Endothelial cell (in vitro differentiated cells): ENCODE data around the gene CTSF. TPM values are rescaled to one million over a fixed set of nuclear protein-coding genes. Genes with fewer than 3 reads are reported as not detected.

Experiments
- DNase-seq: peaks from one replicate; pipeline ENCODE4 v3.0.0; 2021; ENCODE audit warnings: low spot score
- H3K27ac Mint-ChIP-seq: one replicate; pipeline ENCODE4 v1.8.0; 2021; ENCODE audit warnings: mixed read lengths, inconsistent platforms; ENCODE audit not compliant: unreplicated experiment
- H3K27me3 Mint-ChIP-seq: one replicate; pipeline ENCODE4 v1.8.0; 2021; ENCODE audit warnings: mild to moderate bottlenecking, moderate library complexity, mixed read lengths, inconsistent platforms; ENCODE audit not compliant: unreplicated experiment
- H3K36me3 Mint-ChIP-seq: one replicate; pipeline ENCODE4 v1.8.0; 2021; ENCODE audit warnings: mild to moderate bottlenecking, low read depth, mixed read lengths, inconsistent platforms; ENCODE audit not compliant: unreplicated experiment
- H3K4me1 Mint-ChIP-seq: one replicate; pipeline ENCODE4 v1.8.0; 2021; ENCODE audit warnings: mild to moderate bottlenecking, mixed read lengths, inconsistent platforms; ENCODE audit not compliant: unreplicated experiment
- H3K4me3 Mint-ChIP-seq: one replicate; pipeline ENCODE4 v1.8.0; 2021; ENCODE audit warnings: mild to moderate bottlenecking, mixed read lengths, inconsistent platforms; ENCODE audit not compliant: unreplicated experiment
- H3K9me3 Mint-ChIP-seq: one replicate; pipeline ENCODE4 v1.8.0; 2021; ENCODE audit warnings: mixed read lengths, inconsistent platforms; ENCODE audit not compliant: unreplicated experiment
- total RNA-seq: library from RNA; stranded (reverse); fragmentation: NEBNext Ultra II Directional; extraction: Animal tissue kit (Norgen Biotek cat#: 25700); gene quantifications from one replicate; pipeline ENCODE4 v1.2.1, GENCODE V29; 2021; ENCODE audit not compliant: unreplicated experiment
- TF ChIP-seq, protein P1 (sequence below): fragments of 200-600 bp; sonication (generic); IDR thresholded peaks from one replicate; pipeline ENCODE4 v1.5.0; 2021; ENCODE audit warnings: antibody characterized with exemption; ENCODE audit not compliant: unreplicated experiment

Gene CTSF
- total RNA-seq, 1 donor from 2014 or later = 9.2 TPM

DNA sequence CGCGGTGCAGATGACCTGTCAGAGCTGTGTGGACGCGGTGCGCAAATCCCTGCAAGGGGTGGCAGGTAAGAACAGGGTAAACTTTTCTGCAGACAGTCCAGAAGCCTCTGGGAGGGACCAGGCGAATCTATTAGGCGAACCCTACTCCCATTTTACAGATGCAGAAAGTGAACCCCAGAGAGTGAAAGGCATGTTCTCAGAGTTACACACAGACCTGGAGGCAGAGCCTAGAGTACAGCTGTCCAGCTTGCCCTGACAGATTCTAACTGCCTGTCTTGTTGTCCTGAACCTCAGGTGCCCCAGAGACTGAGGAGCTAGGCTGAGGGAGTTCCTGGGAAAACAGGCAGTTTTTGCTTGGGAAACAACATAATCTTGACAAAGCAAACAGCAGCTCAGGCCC lies 25.2 kb upstream of the CTSF start:
- H3K36me3 Mint-ChIP-seq = no peaks in the 10 kb centered on the region

DNA sequence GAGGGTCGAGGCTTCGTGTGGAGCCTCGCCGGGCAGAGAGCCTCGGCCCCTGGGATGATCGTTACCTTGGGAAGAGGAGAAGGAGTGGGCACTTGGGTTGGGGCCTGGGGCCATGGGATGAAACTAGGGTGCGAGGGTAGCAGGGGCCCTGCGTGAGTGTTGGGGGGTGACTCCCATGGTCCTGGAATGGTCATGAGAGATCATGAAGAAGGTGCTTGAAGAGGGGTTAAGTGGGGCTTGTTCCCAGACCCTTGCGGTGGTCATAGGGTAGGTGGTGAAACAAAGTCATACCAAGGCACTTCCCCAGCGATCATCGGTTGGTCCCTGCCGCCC lies 24.9 kb upstream of the CTSF start:
- TF ChIP-seq, protein P1, sequence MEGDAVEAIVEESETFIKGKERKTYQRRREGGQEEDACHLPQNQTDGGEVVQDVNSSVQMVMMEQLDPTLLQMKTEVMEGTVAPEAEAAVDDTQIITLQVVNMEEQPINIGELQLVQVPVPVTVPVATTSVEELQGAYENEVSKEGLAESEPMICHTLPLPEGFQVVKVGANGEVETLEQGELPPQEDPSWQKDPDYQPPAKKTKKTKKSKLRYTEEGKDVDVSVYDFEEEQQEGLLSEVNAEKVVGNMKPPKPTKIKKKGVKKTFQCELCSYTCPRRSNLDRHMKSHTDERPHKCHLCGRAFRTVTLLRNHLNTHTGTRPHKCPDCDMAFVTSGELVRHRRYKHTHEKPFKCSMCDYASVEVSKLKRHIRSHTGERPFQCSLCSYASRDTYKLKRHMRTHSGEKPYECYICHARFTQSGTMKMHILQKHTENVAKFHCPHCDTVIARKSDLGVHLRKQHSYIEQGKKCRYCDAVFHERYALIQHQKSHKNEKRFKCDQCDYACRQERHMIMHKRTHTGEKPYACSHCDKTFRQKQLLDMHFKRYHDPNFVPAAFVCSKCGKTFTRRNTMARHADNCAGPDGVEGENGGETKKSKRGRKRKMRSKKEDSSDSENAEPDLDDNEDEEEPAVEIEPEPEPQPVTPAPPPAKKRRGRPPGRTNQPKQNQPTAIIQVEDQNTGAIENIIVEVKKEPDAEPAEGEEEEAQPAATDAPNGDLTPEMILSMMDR = no peak

More for the DNA sequence above, 25.2 kb upstream of the CTSF start:
- Mint-ChIP-seq H3K4me3 (peak overlapping the region; percentile 99), H3K9me3 (no peaks in the 10 kb centered on the region), H3K27me3 (peaks cover 7% of the 10 kb centered on the region), H3K4me1 (peaks cover 14% of the 10 kb centered on the region), H3K27ac (peak overlapping the region; percentile 87)
- TF ChIP-seq, protein P1 = no peak
- no peak for DNase-seq

DNA sequence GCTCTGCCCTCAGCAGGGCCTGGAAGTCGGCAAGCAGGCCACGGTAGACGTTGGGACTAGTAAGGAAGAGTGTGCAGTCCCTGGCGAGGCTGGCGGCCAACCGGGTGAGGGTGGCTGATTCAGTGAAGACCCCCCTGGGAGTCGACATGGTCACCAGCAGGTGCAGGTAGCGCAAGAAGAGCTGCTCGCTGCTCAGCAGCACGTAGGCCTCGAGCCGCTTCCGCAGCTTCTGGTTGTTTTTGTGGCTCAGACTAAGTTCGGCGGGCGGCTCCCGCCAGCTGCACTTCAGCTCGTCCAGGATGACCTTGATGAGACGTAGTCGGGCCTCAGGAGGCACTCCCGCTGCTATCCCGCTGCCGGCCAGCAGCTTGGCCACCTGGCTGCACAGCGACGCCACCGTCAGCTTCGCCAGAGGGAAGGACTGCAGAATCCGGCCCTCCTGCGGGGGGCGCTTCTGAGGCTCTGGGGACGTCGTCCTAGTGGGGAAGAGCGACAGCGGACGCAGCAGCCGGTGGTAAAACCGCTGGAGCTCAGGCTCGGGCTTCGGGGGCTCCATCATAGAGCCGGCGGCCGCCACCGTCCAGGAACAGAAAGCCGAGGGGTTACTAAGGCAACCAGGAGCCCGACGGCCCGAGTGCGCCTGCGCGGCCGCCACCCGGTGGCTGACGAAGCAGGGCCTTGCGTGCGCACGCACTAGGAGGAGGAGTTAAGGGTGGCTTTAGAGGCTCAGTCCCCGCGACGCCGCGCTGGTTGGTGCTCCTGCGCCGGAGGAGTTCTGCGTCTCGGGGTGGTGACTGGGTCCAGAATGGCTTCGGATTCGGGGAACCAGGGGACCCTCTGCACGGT lies 24.3 kb upstream of the CTSF start, which contains the start of the genes CCDC87 and CCS:
TSS of gene CCDC87 (minus strand) at position 607 of the 846 bp plus-strand sequence. CDS start at position 559, 48 bp downstream.
TSS of gene CCS (plus strand) at position 729 of the 846 bp plus-strand sequence. CDS start at position 806, 77 bp downstream.
- Mint-ChIP-seq H3K9me3 (no peaks in the 10 kb centered on the region), H3K27ac (peak within 1 kb of the TSS; percentile 87), H3K4me1 (peaks cover 14% of the 10 kb centered on the region), H3K27me3 (peaks cover 7% of the 10 kb centered on the region), H3K36me3 (no peaks in the 10 kb centered on the region), H3K4me3 (peak within 1 kb of the TSS; percentile 99)
- peak; percentile 97 for DNase-seq
- TF ChIP-seq, protein P1 = peak; percentile 85

More for the DNA sequence above, 24.9 kb upstream of the CTSF start:
- no peaks in the 10 kb centered on the region for H3K9me3 Mint-ChIP-seq
- no peaks in the 10 kb centered on the region for H3K36me3 Mint-ChIP-seq
- H3K27me3 Mint-ChIP-seq = peaks cover 7% of the 10 kb centered on the region
- H3K27ac Mint-ChIP-seq = peak overlapping the region; percentile 87
- H3K4me3 Mint-ChIP-seq = peak overlapping the region; percentile 99
- H3K4me1 Mint-ChIP-seq = peaks cover 14% of the 10 kb centered on the region
- no peak for DNase-seq

DNA sequence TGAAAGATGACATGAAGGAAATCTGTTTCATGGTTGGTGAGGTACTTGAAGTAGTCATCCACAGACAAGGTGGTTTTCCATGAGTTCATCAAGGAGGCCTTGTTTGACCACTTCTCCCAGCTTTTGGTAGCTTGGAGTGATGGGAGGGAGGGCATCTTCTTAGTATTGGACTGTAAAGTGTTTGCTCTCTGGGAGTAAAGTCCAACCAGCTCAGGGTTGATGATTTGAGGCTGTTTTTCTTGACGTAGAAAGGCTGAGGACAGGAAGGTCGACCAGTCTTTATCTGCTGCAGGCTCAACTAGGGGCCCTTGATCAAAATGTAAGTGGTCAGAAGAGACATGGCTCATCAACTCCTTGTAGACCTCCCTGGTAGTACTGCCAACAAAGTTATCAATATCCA lies 22.8 kb upstream of the CTSF start:
- Mint-ChIP-seq H3K4me1 (peaks cover 14% of the 10 kb centered on the region), H3K27me3 (peaks cover 7% of the 10 kb centered on the region), H3K4me3 (peak overlapping the region; percentile 21), H3K36me3 (no peaks in the 10 kb centered on the region), H3K27ac (peak overlapping the region; percentile 5), H3K9me3 (no peaks in the 10 kb centered on the region)
- TF ChIP-seq, protein P1 = no peak
- DNase-seq = no peak
